Upper lobe of left lung (tissue), 4 donors: Measurements from ENCODE around the gene FAM13A.

Experiments used
- POLR2A ChIP-seq, 4 donors: fragments of 450-650 bp; IDR thresholded peaks; one replicate each; pipeline ENCODE4 v1.5.1; 2016 to 2017; ENCODE audit warnings: antibody characterized with exemption in 4 of 4, mild to moderate bottlenecking in 2 of 4
- TF ChIP-seq, protein P1 (sequence below), 6 experiments: fragments of 450-650 bp in 4 of 6; fragments of 200-600 bp in 2 of 6; sonication (generic) in 2 of 6; IDR thresholded peaks; one replicate each; pipeline ENCODE4 v1.5.1; 2016 to 2019; ENCODE audit warnings: antibody characterized with exemption in 6 of 6

DNA sequence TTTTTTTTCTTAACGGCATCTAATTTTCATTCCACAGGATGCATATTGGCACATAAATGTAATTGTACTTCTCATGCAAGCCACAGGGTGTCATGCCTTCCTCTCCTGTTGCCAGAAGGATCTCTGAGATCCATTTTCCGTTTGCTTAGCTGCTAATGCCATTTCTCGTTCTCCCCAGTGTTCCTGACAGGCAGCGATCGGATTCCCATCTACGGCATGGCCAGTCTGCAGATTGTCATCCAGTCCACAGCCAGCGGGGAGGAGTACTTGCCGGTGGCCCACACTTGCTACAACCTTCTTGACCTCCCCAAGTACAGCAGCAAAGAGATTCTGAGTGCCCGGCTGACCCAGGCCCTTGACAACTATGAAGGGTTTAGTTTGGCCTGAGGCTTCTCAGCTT, 350.4 kb downstream of the FAM13A start:
- TF ChIP-seq, protein P1, sequence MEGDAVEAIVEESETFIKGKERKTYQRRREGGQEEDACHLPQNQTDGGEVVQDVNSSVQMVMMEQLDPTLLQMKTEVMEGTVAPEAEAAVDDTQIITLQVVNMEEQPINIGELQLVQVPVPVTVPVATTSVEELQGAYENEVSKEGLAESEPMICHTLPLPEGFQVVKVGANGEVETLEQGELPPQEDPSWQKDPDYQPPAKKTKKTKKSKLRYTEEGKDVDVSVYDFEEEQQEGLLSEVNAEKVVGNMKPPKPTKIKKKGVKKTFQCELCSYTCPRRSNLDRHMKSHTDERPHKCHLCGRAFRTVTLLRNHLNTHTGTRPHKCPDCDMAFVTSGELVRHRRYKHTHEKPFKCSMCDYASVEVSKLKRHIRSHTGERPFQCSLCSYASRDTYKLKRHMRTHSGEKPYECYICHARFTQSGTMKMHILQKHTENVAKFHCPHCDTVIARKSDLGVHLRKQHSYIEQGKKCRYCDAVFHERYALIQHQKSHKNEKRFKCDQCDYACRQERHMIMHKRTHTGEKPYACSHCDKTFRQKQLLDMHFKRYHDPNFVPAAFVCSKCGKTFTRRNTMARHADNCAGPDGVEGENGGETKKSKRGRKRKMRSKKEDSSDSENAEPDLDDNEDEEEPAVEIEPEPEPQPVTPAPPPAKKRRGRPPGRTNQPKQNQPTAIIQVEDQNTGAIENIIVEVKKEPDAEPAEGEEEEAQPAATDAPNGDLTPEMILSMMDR (IDR thresholded peaks at IDR 0.05): peak in 5 of 6 experiments; percentile 19 to 58 (median 51)
- TF ChIP-seq POLR2A (IDR thresholded peaks at IDR 0.05): no peak
